Limb (tissue), 2 donors: Measurements from ENCODE around the gene CNTNAP4.

ENCODE experiments used
- DNase-seq, 2 donors: peaks; one replicate each; pipeline ENCODE4 v3.0.0-alpha.2; 2016; ENCODE audit errors: extremely low spot score in 2 of 2

Gene CNTNAP4

DNA sequence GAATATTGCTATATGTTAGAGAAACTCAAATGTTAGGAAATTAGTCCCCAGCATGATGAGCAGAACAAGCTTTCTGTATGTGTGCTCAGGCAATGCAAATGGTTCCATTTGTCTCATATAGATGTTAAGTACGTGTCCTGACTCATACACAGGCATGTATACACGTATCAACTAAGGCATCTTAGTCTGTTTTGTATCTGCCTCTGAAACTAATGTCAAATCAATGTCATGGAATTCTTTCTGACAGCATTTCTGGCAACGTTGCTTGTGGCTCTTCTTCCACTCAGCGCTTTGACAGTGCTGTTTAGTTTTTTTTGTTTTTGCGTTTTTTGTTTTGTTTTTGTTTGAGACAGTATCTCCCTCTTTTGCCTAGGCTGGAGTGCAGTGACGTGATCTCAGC is 111.9 kb downstream of the CNTNAP4 start:
- DNase-seq: no peak

GRCh38 chr16:76390476-76390875 is 113.3 kb downstream of the CNTNAP4 start:
- no peak for DNase-seq

GRCh38 chr16:76396977-76397376 is 119.8 kb downstream of the CNTNAP4 start:
- no peak for DNase-seq

DNA sequence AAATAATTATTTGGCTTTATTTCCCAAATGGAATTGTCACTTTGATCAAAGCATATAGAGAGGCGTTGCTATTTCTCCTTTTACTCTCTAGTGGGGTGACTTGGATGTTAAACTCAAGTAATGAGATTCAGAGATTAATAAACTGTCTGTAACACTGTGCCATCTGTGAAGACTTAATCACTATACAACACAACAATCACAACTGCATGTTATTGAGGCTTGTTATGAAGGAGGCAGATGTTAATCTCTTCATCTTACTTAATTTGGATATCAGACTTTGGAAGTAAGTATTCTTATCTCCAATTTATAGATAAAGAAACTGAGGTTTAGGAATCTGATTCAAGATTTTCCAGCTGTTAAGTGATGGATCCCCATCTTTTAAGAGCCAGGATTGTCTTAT is 132.5 kb downstream of the CNTNAP4 start:
- no peak for DNase-seq

- no peak for DNase-seq
Measured at GRCh38 chr16:76421571-76421970, 144.4 kb downstream of the CNTNAP4 start.

DNA sequence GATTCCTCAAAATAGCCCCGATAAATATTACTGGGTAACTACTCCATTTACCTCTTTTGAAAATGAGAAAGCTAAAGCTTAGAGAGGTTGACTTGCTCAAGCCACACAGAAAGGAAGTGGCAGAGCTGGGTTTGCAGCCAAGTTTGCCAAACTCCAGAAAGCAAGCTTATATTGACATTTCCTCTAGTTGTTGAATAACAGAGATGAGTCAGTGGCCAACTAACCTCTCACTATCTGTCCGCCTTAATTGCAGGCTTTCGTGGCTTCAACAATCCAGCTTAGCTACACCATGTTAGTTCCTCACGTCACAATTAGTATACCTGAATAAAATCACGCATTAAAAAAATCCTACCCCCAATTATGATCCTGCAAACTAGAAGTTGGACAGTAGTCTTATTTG is 151.7 kb downstream of the CNTNAP4 start:
- no peak for DNase-seq

DNA sequence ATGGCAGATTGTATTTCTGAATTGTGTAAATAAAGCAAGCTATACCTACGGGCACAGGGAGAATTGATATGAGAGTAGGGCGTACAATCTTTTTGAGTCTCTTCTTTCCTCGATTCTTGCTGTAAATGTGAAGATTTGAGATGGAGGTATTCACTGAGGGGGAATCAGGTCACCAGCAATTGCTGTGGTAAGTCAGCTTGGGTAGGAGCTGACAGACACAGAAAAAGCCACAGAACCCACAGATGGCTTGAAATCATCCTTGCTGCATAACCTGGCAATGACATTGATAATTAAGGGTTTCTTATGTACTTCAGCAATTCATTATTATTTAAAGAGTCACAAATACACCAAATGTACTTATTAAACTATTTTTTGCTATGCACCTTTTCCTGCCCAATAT is 164.2 kb downstream of the CNTNAP4 start:
- DNase-seq: no peak

DNA sequence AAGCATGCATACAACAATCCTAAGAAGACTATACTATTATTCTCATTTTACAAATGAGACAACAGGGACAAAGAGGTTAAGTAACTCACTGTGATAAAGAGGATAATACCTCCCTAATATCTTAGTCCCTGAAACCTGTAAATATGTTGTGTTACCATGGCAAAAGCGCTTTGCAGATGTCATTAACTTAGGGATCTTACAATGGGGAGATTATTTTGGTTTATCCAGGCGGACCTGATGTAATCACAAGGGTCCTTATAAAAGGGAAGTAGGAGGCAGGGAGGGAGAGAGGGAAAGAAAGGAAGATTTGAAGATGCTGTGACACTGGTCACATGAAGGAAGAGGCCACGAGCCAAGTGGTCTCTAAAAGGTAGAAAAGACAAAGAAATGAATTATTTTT is 164.7 kb downstream of the CNTNAP4 start:
- no peak for DNase-seq

GRCh38 chr16:76443973-76444372 is 166.8 kb downstream of the CNTNAP4 start:
- no peak for DNase-seq

DNA sequence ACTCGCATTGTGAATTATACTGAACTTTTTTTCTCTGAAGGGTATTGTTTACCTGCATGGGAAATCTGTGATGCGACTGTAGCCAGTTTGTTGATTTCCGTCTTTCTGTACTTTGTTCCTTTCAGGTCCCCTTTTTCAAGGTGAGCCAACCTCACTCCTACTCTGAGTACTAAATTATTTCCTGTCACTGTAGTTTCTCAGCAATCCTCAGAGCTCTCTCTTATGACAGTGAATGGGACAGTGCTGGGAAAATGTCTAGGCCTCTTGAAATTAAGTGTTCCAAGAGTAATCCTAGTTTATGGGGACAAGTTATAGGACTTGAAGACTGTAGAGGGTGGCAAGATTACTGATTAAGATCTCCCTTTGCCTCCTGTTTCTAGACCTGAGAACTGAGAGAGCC is 167.6 kb downstream of the CNTNAP4 start:
- no peak for DNase-seq

- DNase-seq: no peak
Measured at GRCh38 chr16:76445815-76446214, 168.6 kb downstream of the CNTNAP4 start.

DNA sequence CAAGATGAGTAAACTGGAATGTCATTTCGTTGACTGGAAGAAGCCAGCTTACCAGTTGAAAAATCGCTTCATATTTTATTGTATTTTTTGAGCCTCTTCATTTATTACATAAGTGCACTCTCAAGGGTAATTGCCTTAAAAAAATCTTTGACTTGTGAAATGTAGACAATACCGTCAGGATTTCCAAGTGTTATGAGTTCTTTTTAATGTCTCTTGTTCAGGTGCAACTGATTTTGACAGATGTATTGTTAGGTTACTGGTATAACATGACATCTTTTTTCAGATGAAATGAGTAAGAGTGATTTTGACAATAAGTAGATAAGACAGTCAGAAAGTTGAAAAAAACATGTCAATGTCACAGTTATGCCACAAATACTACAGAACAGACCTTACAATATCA is 169.1 kb downstream of the CNTNAP4 start:
- DNase-seq: no peak

GRCh38 chr16:76450890-76451289 is 173.7 kb downstream of the CNTNAP4 start:
- DNase-seq: no peak

DNA sequence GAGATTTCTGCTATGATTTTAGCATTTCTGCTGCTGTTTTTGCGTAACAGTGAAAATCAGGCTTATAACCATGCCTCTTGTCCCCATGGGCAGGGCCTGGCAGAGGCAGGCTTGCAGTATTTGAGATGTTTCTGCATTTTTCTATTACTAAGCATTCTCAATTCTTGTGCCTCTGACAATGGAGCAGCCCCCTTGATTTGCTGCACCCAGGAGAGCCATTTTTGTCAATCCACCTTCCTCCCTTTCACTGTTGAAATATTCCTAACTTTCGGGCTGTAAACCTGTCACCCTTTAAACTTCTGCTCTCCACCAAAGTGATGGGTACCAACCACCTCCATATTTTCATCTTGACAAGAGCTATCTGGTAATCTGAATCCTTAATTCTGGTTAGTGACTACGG is 178.1 kb downstream of the CNTNAP4 start:
- DNase-seq: no peak

DNA sequence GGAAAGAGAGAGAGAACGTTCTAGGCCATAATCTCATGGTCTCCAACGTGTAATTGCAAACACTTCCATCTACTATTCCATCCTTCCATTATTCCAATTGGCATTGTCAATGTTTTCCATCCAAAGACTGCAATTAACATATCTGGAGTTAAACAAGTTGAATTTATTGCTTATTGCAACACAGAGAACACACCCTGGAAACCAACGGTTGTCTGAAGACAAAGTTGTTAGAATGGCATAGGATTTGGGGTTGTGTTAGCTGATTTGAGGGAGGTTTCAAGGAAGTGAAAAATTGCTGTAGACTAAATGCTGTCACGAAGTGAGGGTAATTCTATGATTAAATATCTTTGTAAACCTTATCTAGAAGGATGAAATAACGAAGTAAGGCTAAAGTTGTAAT is 178.8 kb downstream of the CNTNAP4 start:
- DNase-seq: no peak

- no peak for DNase-seq
Measured at GRCh38 chr16:76459111-76459510, 181.9 kb downstream of the CNTNAP4 start.

GRCh38 chr16:76461836-76462235 is 184.6 kb downstream of the CNTNAP4 start:
- DNase-seq: no peak

- no peak for DNase-seq
Measured at GRCh38 chr16:76464955-76465620, 187.9 kb downstream of the CNTNAP4 start.

DNA sequence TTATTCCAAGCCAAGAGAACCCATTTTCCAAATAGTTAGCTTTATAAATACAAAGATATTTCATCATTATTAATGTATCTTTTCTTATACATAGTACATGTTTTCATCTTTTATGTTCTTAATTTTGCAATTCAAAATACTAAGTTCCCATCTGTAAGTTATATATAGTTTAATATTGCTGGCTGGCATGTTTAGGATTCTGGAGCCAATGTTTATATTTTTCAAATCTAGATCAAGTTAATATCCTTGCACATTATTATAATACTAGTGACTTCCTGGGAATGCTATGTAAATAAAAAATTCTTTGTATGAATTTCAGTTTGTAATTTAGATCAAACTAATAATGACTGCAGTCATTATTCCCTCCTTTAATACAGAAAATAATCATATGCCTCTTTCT is 189.7 kb downstream of the CNTNAP4 start:
- DNase-seq: no peak

DNA sequence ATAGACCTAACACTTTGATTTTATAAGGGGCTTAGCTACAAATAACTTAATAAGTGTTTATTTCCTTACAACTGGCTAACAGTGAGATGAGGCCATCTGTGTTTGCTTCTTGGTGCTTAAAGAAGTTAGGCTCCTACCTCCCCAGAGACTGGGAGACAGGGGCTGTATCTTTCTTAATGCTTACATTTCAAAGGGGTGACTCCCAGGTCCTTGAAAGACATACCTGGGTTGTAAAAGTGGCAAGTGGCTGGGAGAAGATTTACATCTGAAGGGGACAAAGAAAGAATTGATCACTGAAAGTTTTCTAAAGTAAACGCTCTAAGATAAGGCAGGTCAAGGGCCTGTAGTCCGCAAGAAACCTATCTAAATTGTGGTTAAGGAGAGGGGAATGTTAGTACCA is 196.8 kb downstream of the CNTNAP4 start:
- no peak for DNase-seq

GRCh38 chr16:76478105-76478504 is 200.9 kb downstream of the CNTNAP4 start:
- no peak for DNase-seq

- DNase-seq: no peak
Measured at GRCh38 chr16:76483307-76483909, 206.2 kb downstream of the CNTNAP4 start.

- DNase-seq: no peak
Measured at GRCh38 chr16:76484020-76484419, 206.8 kb downstream of the CNTNAP4 start.

DNA sequence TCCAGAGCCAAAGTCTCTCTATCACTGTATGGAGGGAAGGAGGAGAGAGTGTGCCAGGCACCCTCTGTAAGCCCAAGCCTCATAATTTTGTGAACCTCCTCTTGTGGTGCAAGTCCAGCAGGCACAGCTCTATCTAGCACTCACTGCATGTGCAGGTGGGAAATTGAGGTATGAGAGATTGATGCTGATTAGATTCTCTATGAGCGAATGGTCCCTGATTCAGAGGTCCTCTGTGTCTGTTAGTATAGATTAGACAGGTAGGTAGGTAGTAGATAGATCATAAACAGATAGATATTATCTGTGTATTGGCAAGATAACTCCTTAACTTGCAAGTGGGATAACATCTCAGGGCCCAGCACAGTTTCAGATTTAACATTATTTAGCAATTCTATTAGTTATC is 209.5 kb downstream of the CNTNAP4 start:
- no peak for DNase-seq
